Endothelial cell of umbilical vein (primary cell): ENCODE data around the gene MZT2B. TPM values are rescaled to one million over a fixed set of nuclear protein-coding genes. Genes with fewer than 3 reads are reported as not detected.

ENCODE experiments used
- BruUV-seq: library from RNA; stranded (reverse); fragments of 400-500 nt; replicated peaks from 2 replicates; lab custom pipeline; 2021; lab: Mats Ljungman, UMichigan
- CTCF ChIA-PET: fragments of 300-600, 350-600 bp; sonication (Branson Sonifier 250); formaldehyde crosslinking; loops from one replicate; lab custom pipeline; 2021; ENCODE audit warnings: antibody characterized with exemption, inconsistent platforms; lab: Charles Lee
- POLR2A ChIA-PET: fragments of 300-600, 350-600 bp; sonication (Branson Sonifier 250); formaldehyde crosslinking; loops from one replicate; lab custom pipeline; 2021; ENCODE audit warnings: antibody characterized with exemption, inconsistent platforms; lab: Charles Lee
- DNase-seq: peaks from one replicate; pipeline ENCODE4 v3.0.0-alpha.2; 2011; ENCODE audit warnings: low read depth, low spot score
- FAIRE-seq: peaks from 2 replicates; lab custom pipeline; 2011; peaks lifted over from hg19 to GRCh38; lab: Jason Lieb, UNC
- H2AFZ ChIP-seq: 2 replicates; pipeline ENCODE4 v1.6.0; 2012; ENCODE audit warnings: low read depth, low read length, control low read depth, inconsistent platforms
- H3K27ac ChIP-seq: 2 replicates; pipeline ENCODE4 v1.5.1; 2011; ENCODE audit warnings: low read depth, mild to moderate bottlenecking, control low read depth, low read length, moderate library complexity; ENCODE audit not compliant: insufficient read depth
- H3K27me3 ChIP-seq, 2 experiments: 2 replicates each; pipeline versions ENCODE4 v1.6.0 to v1.6.1; 2011; ENCODE audit warnings: low read length in 2 of 2, mixed read lengths in 1 of 2; ENCODE audit not compliant: control insufficient read depth in 2 of 2, insufficient read depth in 2 of 2
- H3K36me3 ChIP-seq, 2 experiments: 2 replicates in 1 of 2; 3 replicates in 1 of 2; pipeline ENCODE4 v1.5.1; 2011; ENCODE audit warnings: low read length in 2 of 2, mild to moderate bottlenecking in 1 of 2, moderate library complexity in 1 of 2; ENCODE audit not compliant: control insufficient read depth in 2 of 2, insufficient read depth in 2 of 2; ENCODE audit errors: extremely low read depth in 1 of 2
- H3K4me1 ChIP-seq: 3 replicates; pipeline ENCODE4 v1.5.1; 2011; ENCODE audit warnings: mild to moderate bottlenecking, low read length; ENCODE audit not compliant: control insufficient read depth, insufficient read depth; ENCODE audit errors: extremely low read depth
- H3K4me2 ChIP-seq: 2 replicates; pipeline ENCODE4 v1.6.1; 2011; ENCODE audit warnings: low read length, control low read depth, mixed read lengths; ENCODE audit not compliant: insufficient read depth
- H3K4me3 ChIP-seq, 3 experiments: fragments of 200-600 bp in 1 of 3; sonication (generic), shearing (Covaris generic) in 1 of 3; replicated peaks in 1 of 3; 2 replicates each; pipeline ENCODE4 v1.5.1; 2011 to 2016; ENCODE audit warnings: control low read depth in 3 of 3, low read length in 3 of 3, mild to moderate bottlenecking in 2 of 3, inconsistent platforms in 1 of 3, low read depth in 1 of 3, moderate library complexity in 1 of 3; ENCODE audit not compliant: insufficient read depth in 1 of 3
- H3K79me2 ChIP-seq: 2 replicates; pipeline ENCODE4 v1.6.0; 2012; ENCODE audit warnings: low read length, inconsistent platforms; ENCODE audit not compliant: control insufficient read depth, insufficient read depth
- H3K9ac ChIP-seq: replicated peaks from 2 replicates; pipeline ENCODE3; 2011; ENCODE audit warnings: low read length, control low read depth; ENCODE audit not compliant: insufficient read depth; ENCODE audit errors: extremely low read depth
- H3K9me1 ChIP-seq: replicated peaks from 3 replicates; pipeline ENCODE4 v1.6.0; 2011; ENCODE audit warnings: mild to moderate bottlenecking, low read length; ENCODE audit not compliant: control insufficient read depth, insufficient read depth; ENCODE audit errors: extremely low read depth
- H3K9me3 ChIP-seq: replicated peaks from 2 replicates; pipeline ENCODE4 v1.5.1; 2012; ENCODE audit warnings: low read length, inconsistent platforms; ENCODE audit not compliant: control insufficient read depth, insufficient read depth
- H4K20me1 ChIP-seq: replicated peaks from 2 replicates; pipeline ENCODE3; 2011; ENCODE audit warnings: mild to moderate bottlenecking, low read length; ENCODE audit not compliant: control insufficient read depth, insufficient read depth; ENCODE audit errors: extremely low read depth
- EZH2 ChIP-seq: IDR thresholded peaks from 2 replicates; pipeline ENCODE4 v1.6.1; 2012; ENCODE audit warnings: borderline replicate concordance, low read depth, mild to moderate bottlenecking, moderate library complexity, low read length, inconsistent platforms; ENCODE audit not compliant: severe bottlenecking
- FOS ChIP-seq: IDR thresholded peaks from 2 replicates; pipeline ENCODE4 v1.6.1; 2011; ENCODE audit warnings: mild to moderate bottlenecking, low read length, moderate library complexity, borderline replicate concordance; ENCODE audit not compliant: insufficient read depth
- GATA2 ChIP-seq: IDR thresholded peaks from 2 replicates; pipeline ENCODE4 v1.7.0; 2011; ENCODE audit warnings: low read depth, mild to moderate bottlenecking, moderate library complexity, mixed read lengths, low read length; ENCODE audit not compliant: insufficient read length, insufficient read depth
- JUN ChIP-seq: IDR thresholded peaks from 2 replicates; pipeline ENCODE4 v1.6.1; 2011; ENCODE audit warnings: borderline replicate concordance, low read depth; ENCODE audit not compliant: insufficient read length, insufficient read depth
- MYC ChIP-seq: IDR thresholded peaks from one replicate; pipeline ENCODE4 v1.6.1; 2011; ENCODE audit warnings: mild to moderate bottlenecking, low read depth, low read length
- POLR2A ChIP-seq: IDR thresholded peaks from 2 replicates; pipeline ENCODE4 v1.6.1; 2012; ENCODE audit warnings: low read depth, mild to moderate bottlenecking, control low read depth, low read length
- POLR2AphosphoS5 ChIP-seq: IDR thresholded peaks from 2 replicates; pipeline ENCODE4 v1.6.1; 2012; ENCODE audit warnings: low read depth, mild to moderate bottlenecking, control low read depth, low read length, moderate library complexity; ENCODE audit not compliant: insufficient read depth
- dilution Hi-C: fragments of 300-500 bp; cut with MboI; formaldehyde crosslinking; loops from one replicate; pipeline ENCODE4 v1.15.0; 2019; ENCODE audit warnings: low sequenced_read_pairs; ENCODE audit not compliant: extremely low pct_ligation_motif_present
- intact Hi-C: fragments of 100-400 bp; cut with micrococcal nuclease; formaldehyde crosslinking; loops from one replicate; pipeline ENCODE4 v1.10.0; 2022
- polyA plus RNA-seq, 4 experiments: library from polyadenylated mRNA; depleted of rRNA in 3 of 4; stranded (reverse) in 3 of 4; unstranded in 1 of 4; fragments of >200 nt; gene quantifications; 2 replicates each; pipeline versions ENCODE4 v1.2.1 to v1.2.3, GENCODE V29; 2011 to 2012; ENCODE audit warnings: missing spikeins in 1 of 4
- total RNA-seq: library from RNA; stranded (reverse); gene quantifications from 2 replicates; pipeline ENCODE4 v1.2.3, GENCODE V29; 2021
- TF ChIP-seq, protein P1 (sequence below), 2 donors: IDR thresholded peaks; 1 replicate in 1 of 2; 2 replicates in 1 of 2; pipeline ENCODE4 v1.5.1; 2011; ENCODE audit warnings: low read length in 2 of 2, mild to moderate bottlenecking in 2 of 2, moderate library complexity in 2 of 2, control low read depth in 1 of 2, inconsistent platforms in 1 of 2, low read depth in 1 of 2; ENCODE audit not compliant: insufficient read depth in 1 of 2; ENCODE audit errors: extremely low read depth in 1 of 2
- TF ChIP-seq, protein P2 (sequence below): IDR thresholded peaks from 2 replicates; pipeline ENCODE4 v1.6.1; 2011; ENCODE audit not compliant: insufficient read depth, insufficient read length

The MZT2B gene
- total and polyA plus RNA-seq, 2 donors (not counting 3 experiments of a cell fraction or from before 2014, with no cell fraction given), result 182 to 337 TPM

DNA sequence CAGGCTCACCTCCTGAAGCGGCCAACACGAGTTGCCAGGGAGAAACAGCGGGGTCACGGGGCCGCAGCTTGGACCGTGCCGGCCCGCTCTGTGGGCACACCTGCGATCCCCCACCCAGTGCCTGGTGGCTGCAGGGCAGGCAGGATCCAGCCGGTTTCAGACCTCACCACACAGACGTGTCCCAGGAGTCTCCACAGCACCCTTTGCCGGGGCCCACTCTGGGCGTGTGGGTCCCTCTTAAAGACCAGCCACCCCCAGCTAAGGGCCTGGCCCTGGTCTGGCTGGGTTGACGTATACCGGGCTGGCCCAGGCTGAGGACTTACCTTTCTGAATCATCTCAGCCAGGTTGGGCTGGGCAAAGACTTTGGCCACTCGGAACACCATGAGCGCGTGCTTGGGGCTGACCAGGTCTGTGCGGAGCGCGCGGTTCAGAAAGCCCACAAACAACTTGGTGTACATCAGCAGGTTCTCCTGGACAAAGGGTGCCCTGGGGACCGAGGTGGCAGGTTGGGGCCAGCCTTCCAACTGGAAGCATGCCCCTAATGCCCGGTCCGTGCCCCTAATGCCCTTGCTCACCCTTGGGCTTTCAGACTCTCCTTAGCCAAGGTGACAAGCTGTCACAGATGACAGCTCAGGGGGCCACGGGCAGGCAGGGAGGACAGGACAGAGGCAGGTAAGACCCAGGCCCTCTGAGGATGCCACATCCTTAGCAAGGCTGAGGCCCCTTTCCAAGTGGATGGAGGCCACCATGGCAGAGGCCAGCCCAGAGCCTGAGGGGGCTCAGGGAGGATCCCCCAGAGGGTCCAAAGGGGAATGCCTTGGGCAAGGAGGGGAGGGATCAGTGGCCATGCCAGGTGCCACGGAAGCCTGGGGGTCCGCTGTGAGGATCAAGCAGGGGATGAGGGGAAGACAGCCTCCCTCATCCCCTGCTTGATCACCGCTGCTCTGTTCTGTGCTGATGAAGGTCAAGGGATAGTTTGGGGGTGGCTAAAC lies 27.0 kb upstream of the MZT2B start:
- dilution Hi-C loops, result no loop called here
- Histone ChIP-seq H3K9ac (no peak overlapping the region), H4K20me1 (no peaks in the 10 kb centered on the region), H3K4me2 (no peak overlapping the region), H3K4me3 (no peak overlapping the region), H3K79me2 (no peaks in the 10 kb centered on the region), H3K4me1 (no peaks in the 10 kb centered on the region), H3K27ac (no peak overlapping the region), H2AFZ (no peak overlapping the region), H3K9me3 (no peaks in the 10 kb centered on the region), H3K9me1 (no peaks in the 10 kb centered on the region), H3K36me3 (peaks cover 0 to 20% of the 10 kb centered on the region in 2 experiments), H3K27me3 (no peaks in the 10 kb centered on the region)
- no TSS peak for BruUV-seq
- intact Hi-C loops, result no loop called here
- FAIRE-seq, result no peak
- POLR2A ChIA-PET, result no interaction called here
- TF ChIP-seq POLR2AphosphoS5, result no peak
- TF ChIP-seq POLR2A, result no peak
- TF ChIP-seq GATA2, result no peak
- TF ChIP-seq EZH2, result no peak
- TF ChIP-seq MYC, result no peak
- TF ChIP-seq, protein P1, sequence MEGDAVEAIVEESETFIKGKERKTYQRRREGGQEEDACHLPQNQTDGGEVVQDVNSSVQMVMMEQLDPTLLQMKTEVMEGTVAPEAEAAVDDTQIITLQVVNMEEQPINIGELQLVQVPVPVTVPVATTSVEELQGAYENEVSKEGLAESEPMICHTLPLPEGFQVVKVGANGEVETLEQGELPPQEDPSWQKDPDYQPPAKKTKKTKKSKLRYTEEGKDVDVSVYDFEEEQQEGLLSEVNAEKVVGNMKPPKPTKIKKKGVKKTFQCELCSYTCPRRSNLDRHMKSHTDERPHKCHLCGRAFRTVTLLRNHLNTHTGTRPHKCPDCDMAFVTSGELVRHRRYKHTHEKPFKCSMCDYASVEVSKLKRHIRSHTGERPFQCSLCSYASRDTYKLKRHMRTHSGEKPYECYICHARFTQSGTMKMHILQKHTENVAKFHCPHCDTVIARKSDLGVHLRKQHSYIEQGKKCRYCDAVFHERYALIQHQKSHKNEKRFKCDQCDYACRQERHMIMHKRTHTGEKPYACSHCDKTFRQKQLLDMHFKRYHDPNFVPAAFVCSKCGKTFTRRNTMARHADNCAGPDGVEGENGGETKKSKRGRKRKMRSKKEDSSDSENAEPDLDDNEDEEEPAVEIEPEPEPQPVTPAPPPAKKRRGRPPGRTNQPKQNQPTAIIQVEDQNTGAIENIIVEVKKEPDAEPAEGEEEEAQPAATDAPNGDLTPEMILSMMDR (IDR thresholded peaks at IDR 0.05; ENCODE audit: extremely low read depth in 1 of 2, insufficient read depth in 1 of 2, low read depth in 1 of 2, low read length in 2 of 2), result no peak
- TF ChIP-seq, protein P2, sequence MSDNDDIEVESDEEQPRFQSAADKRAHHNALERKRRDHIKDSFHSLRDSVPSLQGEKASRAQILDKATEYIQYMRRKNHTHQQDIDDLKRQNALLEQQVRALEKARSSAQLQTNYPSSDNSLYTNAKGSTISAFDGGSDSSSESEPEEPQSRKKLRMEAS, result no peak
- no peak for TF ChIP-seq JUN
- TF ChIP-seq FOS, result no peak
- no peak for DNase-seq
- CTCF ChIA-PET, result interaction anchor here (1.1 to 1.4 kb wide), 3 partner anchors 177 to 182 kb away, joined by 3 to 17 read pairs (median 4); no protein-coding TSS in a partner anchor
